PC-9 (cell line): ENCODE results near the gene FNDC5.

ENCODE experiments used
- CTCF ChIP-seq: fragments of 200-600 bp; sonication (generic); conservative IDR thresholded peaks from 2 replicates; pipeline ENCODE4 v1.6.1; 2017; ENCODE audit warnings: mixed run types, antibody characterized with exemption, mild to moderate bottlenecking, moderate library complexity
- EZH2 ChIP-seq: fragments of 200-600 bp; sonication (generic); IDR thresholded peaks from 2 replicates; pipeline ENCODE4 v1.8.0; 2017; ENCODE audit warnings: antibody characterized with exemption, low read depth

GRCh38 chr1:32818804-32819541 lies 51.7 kb downstream of the FNDC5 start:
- TF ChIP-seq EZH2 (no peak), CTCF (no peak)
